Loucy (cell line): ENCODE data around the gene FSD1L.

Source experiments
- H2AFZ ChIP-seq: fragments of 200-600 bp; sonication (generic); 2 replicates; pipeline ENCODE4 v1.6.0; 2016; ENCODE audit warnings: antibody characterized with exemption, mild to moderate bottlenecking, low read length, moderate library complexity
- H3F3A ChIP-seq: fragments of 200-600 bp; 2 replicates; pipeline ENCODE4 v1.6.0; 2016; ENCODE audit warnings: antibody characterized with exemption, low read depth, mild to moderate bottlenecking
- H3K27me3 ChIP-seq: fragments of 200-600 bp; sonication (generic); 2 replicates; pipeline ENCODE4 v1.6.1; 2014; ENCODE audit warnings: low read length, mild to moderate bottlenecking; ENCODE audit not compliant: insufficient read depth, poor library complexity, severe bottlenecking
- H3K36me3 ChIP-seq: fragments of 200-600 bp; sonication (generic); 2 replicates; pipeline ENCODE4 v1.6.1; 2016; ENCODE audit warnings: low read length; ENCODE audit not compliant: insufficient read depth
- H3K4me1 ChIP-seq: fragments of 200-600 bp; sonication (generic); 2 replicates; pipeline ENCODE4 v1.5.1; 2014; ENCODE audit warnings: low read length, mild to moderate bottlenecking; ENCODE audit not compliant: insufficient read depth, poor library complexity, severe bottlenecking
- H3K4me2 ChIP-seq: fragments of 200-600 bp; sonication (generic); 2 replicates; pipeline ENCODE4 v1.6.0; 2014; ENCODE audit warnings: antibody characterized with exemption, low read length, low read depth, mild to moderate bottlenecking; ENCODE audit not compliant: poor library complexity, severe bottlenecking
- H3K4me3 ChIP-seq: fragments of 200-600 bp; sonication (generic); 2 replicates; pipeline ENCODE4 v1.5.1; 2014; ENCODE audit warnings: low read length, mild to moderate bottlenecking, mixed read lengths; ENCODE audit not compliant: poor library complexity, severe bottlenecking
- H3K79me2 ChIP-seq: fragments of 200-600 bp; sonication (generic); 2 replicates; pipeline ENCODE4 v1.6.1; 2014; ENCODE audit warnings: low read length; ENCODE audit not compliant: insufficient read depth
- H3K9ac ChIP-seq: fragments of 200-600 bp; sonication (generic); 2 replicates; pipeline ENCODE4 v1.6.0; 2014; ENCODE audit warnings: mild to moderate bottlenecking, low read depth, low read length, moderate library complexity; ENCODE audit not compliant: poor library complexity, severe bottlenecking
- H3K9me2 ChIP-seq: fragments of 200-600 bp; sonication (generic); replicated peaks from 2 replicates; pipeline ENCODE4 v1.6.1; 2016; ENCODE audit warnings: low read depth, low read length, mixed read lengths
- H3K9me3 ChIP-seq: fragments of 200-600 bp; sonication (generic); 2 replicates; pipeline ENCODE4 v1.6.1; 2014; ENCODE audit warnings: mild to moderate bottlenecking, antibody characterized with exemption, low read length, low read depth; ENCODE audit not compliant: insufficient read depth
- H4K20me1 ChIP-seq: fragments of 200-600 bp; sonication (generic); 2 replicates; pipeline ENCODE4 v1.6.0; 2014; ENCODE audit warnings: antibody characterized with exemption, low read length, mild to moderate bottlenecking; ENCODE audit not compliant: insufficient read depth, poor library complexity, severe bottlenecking
- CTCF ChIP-seq: fragments of 200-600 bp; sonication (generic); conservative IDR thresholded peaks from 2 replicates; pipeline ENCODE4 v1.5.1; 2014; ENCODE audit warnings: mild to moderate bottlenecking, antibody characterized with exemption, low read length
- EZH2phosphoT487 ChIP-seq: fragments of 200-600 bp; IDR thresholded peaks from 2 replicates; pipeline ENCODE4 v1.6.1; 2018; ENCODE audit warnings: antibody characterized with exemption, mild to moderate bottlenecking, moderate library complexity, borderline replicate concordance

FSD1L gene

GRCh38 chr9:105421154-105421553 lies 26.7 kb upstream of the FSD1L start:
- TF ChIP-seq EZH2phosphoT487, result no peak
- no peak for TF ChIP-seq CTCF
- H3K9me3 ChIP-seq, result no peaks in the 10 kb centered on the region

GRCh38 chr9:105421864-105422263 lies 26.0 kb upstream of the FSD1L start:
- H3K36me3 ChIP-seq, result no peaks in the 10 kb centered on the region
- H3K4me1 ChIP-seq, result peaks cover 4% of the 10 kb centered on the region
- no peak overlapping the region for H3K9ac ChIP-seq
- TF ChIP-seq CTCF (no peak), EZH2phosphoT487 (no peak)
- no peaks in the 10 kb centered on the region for H3K79me2 ChIP-seq
- no peak overlapping the region for H2AFZ ChIP-seq
- no peaks in the 10 kb centered on the region for H3K27me3 ChIP-seq
- no peaks in the 10 kb centered on the region for H3F3A ChIP-seq
- H3K4me3 ChIP-seq, result no peak overlapping the region
- H3K9me2 ChIP-seq, result no peaks in the 10 kb centered on the region
- no peak overlapping the region for H3K4me2 ChIP-seq
- H4K20me1 ChIP-seq, result no peaks in the 10 kb centered on the region
- no peaks in the 10 kb centered on the region for H3K9me3 ChIP-seq

More at GRCh38 chr9:105421154-105421553, 26.7 kb upstream of the FSD1L start:
- Histone ChIP-seq H3K4me2 (no peak overlapping the region), H3K79me2 (no peaks in the 10 kb centered on the region), H3K27me3 (no peaks in the 10 kb centered on the region), H3K9ac (no peak overlapping the region), H4K20me1 (no peaks in the 10 kb centered on the region), H3F3A (no peaks in the 10 kb centered on the region), H3K4me3 (no peak overlapping the region), H2AFZ (no peak overlapping the region), H3K9me2 (no peaks in the 10 kb centered on the region), H3K36me3 (no peaks in the 10 kb centered on the region), H3K4me1 (peaks cover 4% of the 10 kb centered on the region)

- H3K9me3 ChIP-seq, result no peaks in the 10 kb centered on the region
- H4K20me1 ChIP-seq, result no peaks in the 10 kb centered on the region
- H3K79me2 ChIP-seq, result no peaks in the 10 kb centered on the region
- H3K9me2 ChIP-seq, result no peaks in the 10 kb centered on the region
- no peak overlapping the region for H3K9ac ChIP-seq
- H3K36me3 ChIP-seq, result no peaks in the 10 kb centered on the region
- no peak overlapping the region for H2AFZ ChIP-seq
- H3K4me2 ChIP-seq, result no peak overlapping the region
- peak; percentile 73 for TF ChIP-seq CTCF
- no peak for TF ChIP-seq EZH2phosphoT487
- H3K4me3 ChIP-seq, result no peak overlapping the region
- H3K27me3 ChIP-seq, result no peaks in the 10 kb centered on the region
- no peaks in the 10 kb centered on the region for H3K4me1 ChIP-seq
- H3F3A ChIP-seq, result no peaks in the 10 kb centered on the region
These were observed 21.9 kb upstream of the FSD1L start for GRCh38 chr9:105425816-105426433.
